ENCODE measurements around the gene CEP89. TPM values are rescaled to one million over a fixed set of nuclear protein-coding genes. Genes with fewer than 3 reads are reported as not detected.
"Not testable (repeated sequence)": the region's sequence is repeated elsewhere in the genome, so short reads cannot be mapped to it uniquely, and the experiment has no call there.

CEP89 gene
- 10 to 100 TPM in 7 of 8 experiments, 1 to 10 TPM in 1; 7.2 to 29.6 (median 18.2) TPM for total RNA-seq

GRCh38 chr19:32971715-32972540 lies at the start of gene CEP89, which contains the start of gene FAAP24:
CEP89 (minus strand) TSS chr19:32971958; CDS start chr19:32971874, 84 bp downstream.
FAAP24 (plus strand) TSS chr19:32972242; CDS start chr19:32973197, 955 bp downstream.
- Histone ChIP-seq H3K27ac (peak within 1 kb of the TSS; percentile 25 to 43), H3K4me3 (peak within 1 kb of the TSS; percentile 56 to 85 (median 73)), H3K4me1 (replicated peaks in 1 of 2) (peaks cover 8 to 10% of the 10 kb centered on the region in 2 donors)
- ATAC-seq (replicated peaks in 6 of 8): peak; percentile 93 to 99 (median 98)
- WGBS, 10 experiments: 0 to 45% (median 5%) methylated on average over 2 to 28 of the region's 57 CpGs; no CpG with 5 or more reads in 2 of the 10 experiments
- in situ Hi-C loops (cut with MboI; ENCODE audit: low pct_unique_long_range_greater_than_20kb in 2 of 9, low sequenced_read_pairs in 9 of 9, unreplicated experiment in 9 of 9): loop anchor here in 1 of 9 experiments (10.0 kb wide), 1 partner anchor 103 kb away; no protein-coding TSS in a partner anchor

- H3K4me1 ChIP-seq (replicated peaks in 1 of 2); ATAC-seq (replicated peaks in 6 of 8); H3K4me3 ChIP-seq; H3K27ac ChIP-seq; in situ Hi-C loops (cut with MboI; ENCODE audit: low pct_unique_long_range_greater_than_20kb in 2 of 9, low sequenced_read_pairs in 9 of 9, unreplicated experiment in 9 of 9): not testable (repeated sequence)
- WGBS, 10 experiments: 76 to 100% (median 100%) methylated on average over 1 to 4 of the region's 4 CpGs; no CpG with 5 or more reads in 2 of the 10 experiments
Observed at GRCh38 chr19:33010891-33011290, 39.1 kb upstream of the CEP89 start.

GRCh38 chr19:33008738-33009137 lies 37.0 kb upstream of the CEP89 start:
- 80 to 100% (median 95%) methylated on average over 1 to 4 of the region's 4 CpGs; no CpG with 5 or more reads in 5 of the 10 experiments for WGBS, 10 experiments
- Histone ChIP-seq H3K27ac (no peak overlapping the region), H3K4me3 (no peak overlapping the region), H3K4me1 (replicated peaks in 1 of 2) (no peaks in the 10 kb centered on the region)
- in situ Hi-C loops (cut with MboI; ENCODE audit: low pct_unique_long_range_greater_than_20kb in 2 of 9, low sequenced_read_pairs in 9 of 9, unreplicated experiment in 9 of 9): no loop called here
- no peak for ATAC-seq (replicated peaks in 6 of 8)

GRCh38 chr19:33005440-33005839 lies 33.7 kb upstream of the CEP89 start:
- Histone ChIP-seq H3K4me3 (no peak overlapping the region), H3K4me1 (replicated peaks in 1 of 2) (no peaks in the 10 kb centered on the region), H3K27ac (no peak overlapping the region)
- in situ Hi-C loops (cut with MboI; ENCODE audit: low pct_unique_long_range_greater_than_20kb in 2 of 9, low sequenced_read_pairs in 9 of 9, unreplicated experiment in 9 of 9): no loop called here
- 17 to 100% (median 80%) methylated on average over 1 to 5 of the region's 5 CpGs; no CpG with 5 or more reads in 2 of the 10 experiments for WGBS, 10 experiments
- no peak for ATAC-seq (replicated peaks in 6 of 8)

- H3K27ac ChIP-seq; H3K4me3 ChIP-seq; ATAC-seq (replicated peaks in 6 of 8); in situ Hi-C loops (cut with MboI; ENCODE audit: low pct_unique_long_range_greater_than_20kb in 2 of 9, low sequenced_read_pairs in 9 of 9, unreplicated experiment in 9 of 9); H3K4me1 ChIP-seq (replicated peaks in 1 of 2): not testable (repeated sequence)
- 59 to 100% (median 80%) methylated on average over 1 to 5 of the region's 6 CpGs; no CpG with 5 or more reads in 1 of the 10 experiments for WGBS, 10 experiments
Observed at GRCh38 chr19:33003424-33004024, 31.8 kb upstream of the CEP89 start.

GRCh38 chr19:33002126-33002865 lies 30.5 kb upstream of the CEP89 start:
- in situ Hi-C loops (cut with MboI; ENCODE audit: low pct_unique_long_range_greater_than_20kb in 2 of 9, low sequenced_read_pairs in 9 of 9, unreplicated experiment in 9 of 9); H3K4me1 ChIP-seq (replicated peaks in 1 of 2); H3K4me3 ChIP-seq; H3K27ac ChIP-seq; ATAC-seq (replicated peaks in 6 of 8): not testable (repeated sequence)
- 76 to 100% (median 86%) methylated on average over 1 to 6 of the region's 15 CpGs; no CpG with 5 or more reads in 2 of the 10 experiments for WGBS, 10 experiments

- Histone ChIP-seq H3K4me1 (replicated peaks in 1 of 2) (no peaks in the 10 kb centered on the region), H3K27ac (no peak overlapping the region), H3K4me3 (no peak overlapping the region)
- 57 to 100% (median 100%) methylated on average over 1 to 4 of the region's 4 CpGs; no CpG with 5 or more reads in 2 of the 10 experiments for WGBS, 10 experiments
- ATAC-seq (replicated peaks in 6 of 8): no peak
- in situ Hi-C loops (cut with MboI; ENCODE audit: low pct_unique_long_range_greater_than_20kb in 2 of 9, low sequenced_read_pairs in 9 of 9, unreplicated experiment in 9 of 9): no loop called here
Observed at GRCh38 chr19:33000910-33001309, 29.2 kb upstream of the CEP89 start.

GRCh38 chr19:33000510-33000909 lies 28.8 kb upstream of the CEP89 start:
- Histone ChIP-seq H3K27ac (no peak overlapping the region), H3K4me3 (no peak overlapping the region), H3K4me1 (replicated peaks in 1 of 2) (no peaks in the 10 kb centered on the region)
- in situ Hi-C loops (cut with MboI; ENCODE audit: low pct_unique_long_range_greater_than_20kb in 2 of 9, low sequenced_read_pairs in 9 of 9, unreplicated experiment in 9 of 9): no loop called here
- ATAC-seq (replicated peaks in 6 of 8): no peak
- WGBS, 10 experiments: 70 to 100% (median 91%) methylated on average over 2 to 6 of the region's 8 CpGs; no CpG with 5 or more reads in 2 of the 10 experiments

- in situ Hi-C loops (cut with MboI; ENCODE audit: low pct_unique_long_range_greater_than_20kb in 2 of 9, low sequenced_read_pairs in 9 of 9, unreplicated experiment in 9 of 9): loop anchor here in 2 of 9 experiments (25.0 kb wide), 2 partner anchors 89 to 114 kb away; partner anchors contain the start of gene GPATCH1 (in 1 of the 2)
- H3K27ac ChIP-seq: no peak overlapping the region
- no peak for ATAC-seq (replicated peaks in 6 of 8)
- WGBS, 10 experiments: no CpG with 5 or more reads among the region's 3 CpGs
- no peak overlapping the region for H3K4me3 ChIP-seq
- H3K4me1 ChIP-seq (replicated peaks in 1 of 2): no peaks in the 10 kb centered on the region
Observed at GRCh38 chr19:32998722-32999121, 27.0 kb upstream of the CEP89 start.

GRCh38 chr19:32997716-32998355 lies 26.1 kb upstream of the CEP89 start:
- no peak overlapping the region for H3K4me3 ChIP-seq
- no peak overlapping the region for H3K27ac ChIP-seq
- no peak for ATAC-seq (replicated peaks in 6 of 8)
- WGBS, 10 experiments: 89 to 100% (median 100%) methylated on average over 1 to 4 of the region's 14 CpGs; no CpG with 5 or more reads in 5 of the 10 experiments
- H3K4me1 ChIP-seq (replicated peaks in 1 of 2): no peaks in the 10 kb centered on the region
- in situ Hi-C loops (cut with MboI; ENCODE audit: low pct_unique_long_range_greater_than_20kb in 2 of 9, low sequenced_read_pairs in 9 of 9, unreplicated experiment in 9 of 9): loop anchor here in 2 of 9 experiments (25.0 kb wide), 2 partner anchors 89 to 114 kb away; partner anchors contain the start of gene GPATCH1 (in 1 of the 2)

GRCh38 chr19:32997061-32997464 lies 25.3 kb upstream of the CEP89 start:
- 52 to 100% (median 82%) methylated on average over 1 to 6 of the region's 7 CpGs; no CpG with 5 or more reads in 4 of the 10 experiments for WGBS, 10 experiments
- ATAC-seq (replicated peaks in 6 of 8): peak in 2 of 8 experiments; percentile 69 to 85
- H3K27ac ChIP-seq; H3K4me3 ChIP-seq; H3K4me1 ChIP-seq (replicated peaks in 1 of 2): not testable (repeated sequence)
- in situ Hi-C loops (cut with MboI; ENCODE audit: low pct_unique_long_range_greater_than_20kb in 2 of 9, low sequenced_read_pairs in 9 of 9, unreplicated experiment in 9 of 9): loop anchor here in 2 of 9 experiments (25.0 kb wide), 2 partner anchors 90 to 115 kb away; partner anchors contain the start of gene GPATCH1 (in 1 of the 2)

GRCh38 chr19:32995966-32996365 lies 24.2 kb upstream of the CEP89 start:
- in situ Hi-C loops (cut with MboI; ENCODE audit: low pct_unique_long_range_greater_than_20kb in 2 of 9, low sequenced_read_pairs in 9 of 9, unreplicated experiment in 9 of 9): loop anchor here in 2 of 9 experiments (25.0 kb wide), 2 partner anchors 91 to 116 kb away; partner anchors contain the start of gene GPATCH1 (in 1 of the 2)
- not testable (repeated sequence) for ATAC-seq (replicated peaks in 6 of 8); H3K4me1 ChIP-seq (replicated peaks in 1 of 2); H3K27ac ChIP-seq; H3K4me3 ChIP-seq
- whole genome bisulfite sequencing, 10 experiments: 60 to 100% (median 80%) methylated on average over 1 to 3 of the region's 17 CpGs; no CpG with 5 or more reads in 7 of the 10 experiments
